GM19372 (cell line): Measurements from ENCODE around the gene ENTHD1.

ENCODE experiments used
- ATAC-seq: cut with Tn5 transposase; IDR thresholded peaks from one replicate; pipeline ENCODE4 v1.9.1; 2021; ENCODE audit warnings: mild to moderate bottlenecking, low read depth, moderate library complexity; ENCODE audit not compliant: unreplicated experiment

ENTHD1 gene

DNA sequence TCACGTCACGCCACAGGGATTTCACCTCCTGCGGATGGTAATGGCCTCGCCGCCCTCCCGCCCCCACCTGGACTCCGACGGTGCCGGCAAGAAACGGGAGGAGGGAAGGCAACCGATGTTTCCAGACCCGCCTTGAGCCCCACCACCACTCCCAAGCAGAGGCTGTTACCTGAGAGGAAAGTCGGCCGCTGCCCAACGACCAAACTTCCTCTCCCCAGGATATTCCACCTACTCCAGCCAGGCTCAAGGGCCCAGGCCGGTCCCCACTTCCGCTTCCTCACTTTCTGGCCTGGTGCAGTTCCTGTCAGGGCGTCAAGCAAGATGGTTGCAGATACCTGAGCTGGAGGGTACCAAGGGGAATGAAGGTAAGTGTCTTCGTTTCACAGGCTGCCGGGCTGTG is at the start of gene ENTHD1:
Gene ENTHD1 (minus strand): TSS at position 235 of the 400 bp plus-strand sequence. CDS start 6,012 bp downstream, outside the sequence.
- ATAC-seq = no peak

GRCh38 chr22:39943337-39943736 is 49.8 kb upstream of the ENTHD1 start:
- no peak for ATAC-seq

DNA sequence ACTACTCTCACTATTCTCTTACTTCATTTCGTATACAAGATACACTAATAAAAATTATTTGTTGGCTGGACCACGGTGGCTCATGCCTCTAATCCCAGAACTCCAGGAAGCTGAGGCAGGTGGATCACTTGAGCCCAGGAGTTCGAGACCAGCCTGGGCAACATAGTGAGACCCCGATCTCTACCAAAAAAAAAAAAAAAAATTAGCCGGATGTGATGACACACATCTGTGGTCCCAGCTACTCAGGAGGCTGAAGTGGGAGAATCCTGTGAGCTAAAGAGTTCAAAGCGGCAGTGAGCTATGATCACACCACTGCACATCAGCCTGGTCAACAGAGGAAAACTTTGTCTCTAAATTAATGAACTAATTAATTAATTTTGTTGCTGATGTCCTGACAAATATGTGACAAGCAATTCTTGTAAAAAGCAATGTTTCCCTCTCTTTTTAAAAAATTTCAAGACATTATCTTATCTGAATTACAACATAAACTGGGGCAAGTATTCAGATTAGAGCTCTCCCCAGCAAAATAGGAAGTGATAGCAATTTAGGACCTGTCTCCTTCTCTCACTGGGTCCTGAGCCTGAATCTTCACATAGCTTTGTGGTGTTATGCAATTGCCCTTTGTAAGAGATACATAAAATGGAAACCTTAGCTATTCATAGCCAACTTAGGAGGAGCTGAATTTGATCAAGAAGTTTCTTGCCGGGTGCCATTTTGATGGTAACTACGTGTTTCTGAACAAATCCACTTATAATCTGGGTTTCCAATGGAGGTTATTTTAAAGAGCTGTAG is 49.1 kb upstream of the ENTHD1 start:
- ATAC-seq = no peak

DNA sequence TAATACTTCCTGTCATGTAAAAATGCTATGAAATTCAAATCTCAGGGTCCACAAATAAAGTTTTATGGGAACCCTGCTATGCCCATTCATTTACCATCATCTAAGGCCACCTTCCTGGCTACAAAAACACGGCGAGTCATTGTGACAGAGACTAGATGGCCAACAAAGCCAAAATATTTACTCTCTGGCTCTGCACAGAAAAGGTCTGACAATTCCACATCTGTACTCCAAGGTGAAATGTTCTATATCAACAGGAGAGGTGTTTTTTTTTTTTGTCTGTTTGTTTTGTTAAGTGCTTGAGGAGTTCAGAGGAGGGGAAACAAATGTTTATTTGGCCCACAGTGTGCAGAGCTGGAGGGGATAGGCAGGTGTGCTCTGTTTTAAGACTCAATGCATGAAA is 48.0 kb upstream of the ENTHD1 start:
- no peak for ATAC-seq

DNA sequence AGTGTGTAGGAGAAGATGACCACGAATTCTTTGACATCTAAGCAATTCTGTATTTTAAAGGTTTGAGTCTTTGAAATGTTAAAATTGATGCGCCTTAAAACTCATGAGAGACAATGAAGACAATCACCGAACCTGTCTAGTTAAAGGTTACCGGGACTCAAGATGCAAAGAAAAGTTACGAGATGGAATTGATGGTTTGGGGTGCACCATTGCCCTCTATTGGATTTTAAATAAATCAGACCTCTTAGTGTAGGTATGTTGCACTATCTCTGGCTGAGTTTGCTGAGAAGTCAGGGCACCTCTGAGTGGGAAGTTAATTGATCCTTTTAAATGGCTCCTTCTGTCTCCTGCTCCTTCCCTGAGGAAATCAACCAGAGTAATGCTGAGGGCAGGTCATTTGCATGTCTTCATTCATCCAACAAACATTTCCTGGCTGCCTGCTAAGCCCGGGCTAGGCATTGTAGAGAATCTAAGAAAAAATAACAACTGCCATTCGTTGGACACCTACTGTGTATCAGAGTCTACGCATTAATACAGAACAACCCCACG is 47.3 kb upstream of the ENTHD1 start:
- ATAC-seq = no peak

- ATAC-seq = no peak
These were observed 46.3 kb upstream of the ENTHD1 start for GRCh38 chr22:39939830-39940229.

- no peak for ATAC-seq
These were observed 45.0 kb upstream of the ENTHD1 start for GRCh38 chr22:39938509-39939111.

DNA sequence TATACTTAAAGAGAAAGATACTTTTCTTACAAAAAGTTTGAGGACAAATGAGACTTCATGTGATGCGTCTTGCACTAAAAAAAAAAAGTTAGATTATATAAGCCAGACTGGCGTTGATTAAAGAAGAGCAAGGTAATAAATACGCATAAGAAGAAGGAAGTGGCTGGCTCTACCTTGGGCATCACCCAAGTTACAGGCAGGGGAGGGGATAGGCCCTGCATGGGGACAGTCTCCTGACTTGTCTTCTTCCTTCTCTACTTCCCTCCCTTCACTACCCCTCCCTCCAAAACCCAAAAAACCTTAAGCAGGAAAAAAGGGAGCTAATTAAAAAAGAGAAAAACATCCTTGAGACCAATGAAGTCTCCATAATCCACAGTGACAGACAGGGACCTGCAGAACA is 44.3 kb upstream of the ENTHD1 start:
- ATAC-seq = no peak

- ATAC-seq = no peak
These were observed 43.1 kb upstream of the ENTHD1 start for GRCh38 chr22:39936523-39937145.

DNA sequence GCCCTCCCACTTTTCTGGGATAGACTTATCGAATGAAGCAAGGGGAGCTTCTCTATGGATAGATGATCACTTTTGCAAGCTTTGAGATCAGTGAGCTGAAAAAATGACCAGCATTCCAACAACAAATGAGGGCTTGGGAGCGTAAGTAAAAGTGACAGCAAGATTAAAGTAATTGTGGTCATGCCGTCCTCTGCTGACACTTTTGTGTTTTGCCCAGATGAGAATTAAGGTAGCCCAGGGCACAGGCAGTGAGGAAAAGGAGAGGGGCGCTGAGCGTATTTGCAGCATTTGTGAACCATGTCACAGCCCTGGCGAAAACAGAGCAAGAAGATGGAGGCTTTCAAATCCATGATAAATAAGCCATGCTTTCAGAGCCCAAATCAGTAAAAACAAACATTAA is 42.1 kb upstream of the ENTHD1 start:
- no peak for ATAC-seq

DNA sequence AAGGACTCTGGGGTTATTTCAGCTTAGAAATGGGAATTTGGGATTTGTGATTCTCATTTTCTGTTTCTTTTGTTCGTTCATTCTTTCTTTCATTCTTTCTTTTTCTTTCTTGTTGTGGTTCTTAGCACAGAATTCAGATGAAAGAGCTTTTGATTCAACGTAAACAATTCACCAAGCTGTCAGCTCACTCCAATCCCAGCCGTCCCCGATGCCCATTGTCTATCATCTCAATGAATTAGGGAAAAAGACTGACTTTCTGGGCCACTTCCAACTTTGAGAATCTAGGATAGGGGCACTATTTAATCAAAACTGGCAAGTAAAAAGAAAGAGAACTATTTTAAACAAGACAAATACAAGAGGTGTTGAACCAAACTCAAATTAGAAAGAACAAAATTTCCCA is 41.6 kb upstream of the ENTHD1 start:
- no peak for ATAC-seq

- ATAC-seq = no peak
These were observed 40.2 kb upstream of the ENTHD1 start for GRCh38 chr22:39933741-39934140.

DNA sequence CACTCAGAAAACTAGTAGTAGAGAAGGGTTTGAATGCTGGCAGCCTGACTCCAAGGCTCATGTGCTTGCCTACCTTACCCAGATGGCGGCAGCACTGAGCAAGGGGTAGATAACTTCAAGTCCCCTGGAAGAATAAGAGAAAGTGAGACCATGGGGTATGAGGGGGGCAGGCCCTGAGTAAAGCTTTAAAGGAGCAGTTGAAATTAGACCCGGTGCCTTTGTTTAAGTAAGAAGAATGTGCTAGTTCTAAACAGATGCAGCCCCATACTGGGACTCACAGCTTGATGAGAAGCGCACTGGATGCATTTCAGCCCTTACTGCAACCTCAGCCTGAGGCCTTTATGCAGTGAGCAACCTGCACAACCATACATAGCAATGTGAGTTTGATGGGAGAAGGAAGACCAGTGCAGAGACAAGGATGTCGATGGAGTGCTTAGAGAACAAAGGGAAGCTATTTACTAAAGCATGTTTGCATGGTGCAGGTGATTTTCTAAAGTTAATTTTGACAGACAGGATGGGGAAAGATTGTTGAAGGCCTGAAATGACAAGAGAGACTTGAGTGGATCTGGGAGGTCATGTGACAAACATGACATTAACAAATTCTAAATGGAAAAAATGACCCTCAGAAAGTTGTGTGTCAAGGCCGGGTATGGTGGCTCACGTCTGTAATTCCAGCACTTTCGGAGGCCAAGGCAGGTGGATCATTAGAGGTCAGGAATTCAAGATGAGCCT is 39.5 kb upstream of the ENTHD1 start:
- ATAC-seq = no peak

GRCh38 chr22:39932166-39932565 is 38.6 kb upstream of the ENTHD1 start:
- no peak for ATAC-seq

DNA sequence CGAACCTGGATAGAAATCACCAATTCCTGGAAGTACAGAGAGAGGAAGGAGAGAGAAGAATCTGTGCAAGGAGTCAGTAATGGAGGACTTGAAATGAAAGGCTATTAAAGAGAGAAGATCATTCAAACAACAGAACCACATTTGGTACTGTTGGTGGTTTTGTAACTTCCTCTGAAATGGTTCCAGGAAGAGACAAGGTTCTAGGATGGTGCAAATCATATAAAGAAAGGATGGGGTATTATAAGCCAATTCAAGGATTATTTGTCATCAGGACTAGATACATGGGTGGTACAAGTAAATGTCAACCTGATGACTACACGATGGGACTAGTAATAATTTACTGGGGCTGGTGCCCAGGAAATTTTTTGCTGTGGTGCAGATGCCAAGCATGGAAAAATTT is 37.7 kb upstream of the ENTHD1 start:
- no peak for ATAC-seq

DNA sequence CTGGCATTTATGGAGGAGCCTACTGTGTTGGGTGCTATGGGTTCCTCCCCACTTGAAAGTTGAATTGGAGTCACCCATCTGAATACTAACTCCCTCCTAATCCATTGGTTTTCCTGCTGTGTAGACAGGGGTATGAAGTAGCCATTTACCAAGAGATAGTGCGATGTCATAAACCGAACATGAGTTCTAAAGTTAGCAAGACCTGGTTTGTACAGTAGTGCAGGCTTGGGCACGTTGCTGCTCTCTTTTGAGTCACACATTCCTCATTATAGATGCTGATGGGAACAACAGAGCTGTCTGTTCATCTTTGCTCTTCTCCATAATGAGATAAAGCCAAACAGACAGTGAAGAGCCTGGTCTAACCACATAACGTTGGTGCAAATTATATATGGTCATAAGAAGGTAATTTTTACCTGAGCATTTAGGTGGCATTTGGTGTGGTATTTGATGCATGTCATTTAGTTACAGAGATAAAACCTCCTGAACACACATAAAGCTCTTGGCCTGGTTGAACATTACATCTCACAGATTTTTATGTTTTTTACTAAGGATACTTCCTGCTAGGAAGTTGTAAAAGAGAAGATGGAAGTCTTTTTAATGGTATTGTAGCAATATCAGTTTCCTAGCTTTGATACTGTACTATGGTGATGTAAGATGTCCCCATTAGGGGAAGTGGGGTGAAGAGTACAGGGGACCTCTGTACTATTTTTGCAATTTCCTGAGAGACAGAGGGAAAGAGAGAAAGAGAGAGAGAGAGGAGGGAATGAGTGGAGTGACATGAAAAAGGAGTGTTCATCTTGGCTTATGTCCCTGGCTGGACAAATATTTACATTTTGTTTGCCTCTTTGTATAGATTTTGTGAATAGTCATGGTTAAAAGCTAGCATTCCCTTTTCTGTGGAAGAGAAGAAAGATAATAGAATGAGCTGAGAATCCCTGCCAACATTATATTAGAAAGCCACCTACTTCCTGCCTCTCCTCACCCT is 35.3 kb upstream of the ENTHD1 start:
- no peak for ATAC-seq

DNA sequence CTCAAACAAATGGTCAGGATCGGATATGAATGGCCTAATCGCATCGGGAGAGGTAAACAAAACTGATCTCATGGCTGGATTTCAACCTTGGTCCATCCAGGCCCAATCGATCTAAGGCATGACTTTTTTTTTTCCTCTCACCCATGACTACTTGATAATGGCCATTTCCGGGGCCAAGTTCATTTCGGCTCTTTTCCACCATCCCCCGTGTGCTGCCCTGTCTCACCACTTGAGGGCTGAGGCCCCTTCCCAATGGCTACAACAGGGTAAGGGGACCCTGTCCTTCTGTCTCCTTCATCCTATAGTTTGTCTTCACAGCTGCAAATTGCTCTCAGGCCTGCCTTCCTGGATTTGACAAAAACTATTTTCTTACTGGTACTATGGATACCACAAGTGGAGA is 34.0 kb upstream of the ENTHD1 start:
- ATAC-seq = no peak

DNA sequence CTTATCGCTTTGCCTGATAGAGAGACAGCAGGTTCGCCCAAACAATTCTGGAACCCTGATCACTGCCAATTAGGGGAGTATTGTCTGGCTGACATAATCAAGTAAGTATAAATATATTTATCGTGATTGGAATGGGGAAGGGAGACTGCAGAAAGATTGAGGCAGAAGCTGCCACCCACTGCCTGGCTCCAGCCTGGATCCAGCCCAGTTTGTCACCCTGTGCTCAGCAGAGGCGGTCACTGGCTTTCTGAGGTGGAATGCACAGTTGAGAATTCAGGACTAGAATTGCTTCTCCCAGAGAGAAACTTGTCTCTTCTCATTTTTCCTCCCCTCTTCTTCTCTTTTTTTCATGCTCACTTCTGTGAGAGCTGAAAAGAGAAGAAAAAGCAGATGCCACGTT is 33.2 kb upstream of the ENTHD1 start:
- no peak for ATAC-seq

GRCh38 chr22:39925909-39926679 is 32.5 kb upstream of the ENTHD1 start:
- no peak for ATAC-seq
